Activated CD4-positive, CD25-positive, alpha-beta regulatory T cell treated with anti-CD3 and anti-CD28 coated beads, Interleukin-2, amount 50 U/mL, for 24 hours (primary cell): ENCODE measurements around the gene TGM6.

Source experiments
- ATAC-seq, 2 donors: fragments of 150-1000 bp; cut with Tn5 transposase; one replicate each; pipeline ENCODE4 v1.10.0; 2021; ENCODE audit warnings: mild to moderate bottlenecking in 1 of 2, moderate library complexity in 1 of 2

Gene TGM6

GRCh38 chr20:2380601-2381000, at the start of gene TGM6:
Gene TGM6, plus strand, starts transcription at chr20:2380901. Its CDS starts 68 bp downstream, at chr20:2380969.
- no peak for ATAC-seq

- ATAC-seq: no peak
These were observed 49.6 kb upstream of the TGM6 start for GRCh38 chr20:2331106-2331505.

GRCh38 chr20:2331901-2332565, 48.7 kb upstream of the TGM6 start:
- ATAC-seq: no peak

GRCh38 chr20:2332711-2333110, 48.0 kb upstream of the TGM6 start:
- no peak for ATAC-seq

GRCh38 chr20:2333821-2334220, 46.9 kb upstream of the TGM6 start:
- no peak for ATAC-seq

GRCh38 chr20:2335096-2335870, 45.4 kb upstream of the TGM6 start:
- no peak for ATAC-seq

- no peak for ATAC-seq
These were observed 44.2 kb upstream of the TGM6 start for GRCh38 chr20:2336471-2336870.

- ATAC-seq: no peak
These were observed 43.6 kb upstream of the TGM6 start for GRCh38 chr20:2337142-2337541.

GRCh38 chr20:2338411-2339066, 42.2 kb upstream of the TGM6 start:
- ATAC-seq: no peak

GRCh38 chr20:2340136-2340535, 40.6 kb upstream of the TGM6 start:
- no peak for ATAC-seq

- no peak for ATAC-seq
These were observed 39.9 kb upstream of the TGM6 start for GRCh38 chr20:2340823-2341222.

GRCh38 chr20:2341336-2341735, 39.4 kb upstream of the TGM6 start:
- no peak for ATAC-seq

- no peak for ATAC-seq
These were observed 38.5 kb upstream of the TGM6 start for GRCh38 chr20:2342243-2342642.

- no peak for ATAC-seq
These were observed 34.5 kb upstream of the TGM6 start for GRCh38 chr20:2346188-2346587.

- ATAC-seq: no peak
These were observed 32.4 kb upstream of the TGM6 start for GRCh38 chr20:2348336-2348735.

GRCh38 chr20:2349801-2350200, 30.9 kb upstream of the TGM6 start:
- ATAC-seq: no peak

GRCh38 chr20:2350606-2351005, 30.1 kb upstream of the TGM6 start:
- no peak for ATAC-seq

GRCh38 chr20:2353231-2353630, 27.5 kb upstream of the TGM6 start:
- ATAC-seq: no peak

GRCh38 chr20:2357114-2357513, 23.6 kb upstream of the TGM6 start:
- no peak for ATAC-seq

GRCh38 chr20:2358006-2358405, 22.7 kb upstream of the TGM6 start:
- no peak for ATAC-seq

GRCh38 chr20:2361035-2361593, 19.6 kb upstream of the TGM6 start:
- ATAC-seq: no peak

GRCh38 chr20:2363187-2363586, 17.5 kb upstream of the TGM6 start:
- ATAC-seq: no peak

GRCh38 chr20:2363587-2363986, 17.1 kb upstream of the TGM6 start:
- no peak for ATAC-seq

GRCh38 chr20:2364044-2364443, 16.7 kb upstream of the TGM6 start:
- no peak for ATAC-seq
